IPS-NIHi7 (cell line): ENCODE results near the gene LMTK2.
"Not testable (repeated sequence)": the region's sequence is repeated elsewhere in the genome, so short reads cannot be mapped to it uniquely, and the experiment has no call there.

Experiments used
- DNase-seq: peaks from one replicate; pipeline ENCODE4 v3.0.0; 2012; ENCODE audit warnings: mixed read lengths; ENCODE audit errors: extremely low spot score

LMTK2 gene

GRCh38 chr7:98105942-98106544, 619 bp upstream of the LMTK2 start:
- DNase-seq = no peak

- DNase-seq = no peak
Measured at GRCh38 chr7:98107313-98107721, 655 bp downstream of the LMTK2 start.

DNA sequence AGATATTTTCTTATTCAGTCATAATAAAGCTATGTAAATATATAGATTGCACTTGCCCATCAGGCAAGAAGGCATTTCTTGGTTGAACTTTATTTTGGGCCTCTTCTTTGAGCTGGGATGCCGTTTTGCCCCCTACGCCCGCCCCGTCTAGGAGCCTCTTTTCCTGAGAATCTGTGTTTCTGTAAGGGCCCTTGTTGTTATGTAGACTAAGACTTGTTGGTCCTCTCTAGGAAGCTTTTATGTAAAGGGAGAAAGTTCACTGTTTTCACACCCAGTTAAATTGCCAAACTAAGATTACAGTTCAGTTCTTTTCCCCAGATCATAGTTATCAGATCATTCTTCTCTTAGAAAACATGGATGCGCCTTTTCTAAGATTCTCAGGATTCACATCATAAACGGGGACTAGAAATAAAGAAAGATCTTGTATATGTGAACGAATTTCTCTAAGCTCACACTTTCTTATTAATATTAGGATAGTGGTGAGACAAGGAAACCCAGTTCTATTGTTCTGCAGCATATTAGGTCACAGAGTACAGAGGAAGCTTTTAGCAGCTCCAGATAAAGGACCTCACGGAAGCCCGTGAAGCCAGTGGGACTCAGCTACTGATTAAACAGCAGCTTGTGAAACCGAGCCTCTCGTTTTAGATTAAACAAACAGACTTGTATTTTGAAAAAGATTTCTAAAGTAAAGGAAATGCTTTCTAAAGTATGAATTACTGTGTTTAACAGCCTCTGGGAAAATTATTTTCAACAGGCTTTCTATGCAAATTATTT, 3.8 kb downstream of the LMTK2 start:
- DNase-seq = no peak

DNA sequence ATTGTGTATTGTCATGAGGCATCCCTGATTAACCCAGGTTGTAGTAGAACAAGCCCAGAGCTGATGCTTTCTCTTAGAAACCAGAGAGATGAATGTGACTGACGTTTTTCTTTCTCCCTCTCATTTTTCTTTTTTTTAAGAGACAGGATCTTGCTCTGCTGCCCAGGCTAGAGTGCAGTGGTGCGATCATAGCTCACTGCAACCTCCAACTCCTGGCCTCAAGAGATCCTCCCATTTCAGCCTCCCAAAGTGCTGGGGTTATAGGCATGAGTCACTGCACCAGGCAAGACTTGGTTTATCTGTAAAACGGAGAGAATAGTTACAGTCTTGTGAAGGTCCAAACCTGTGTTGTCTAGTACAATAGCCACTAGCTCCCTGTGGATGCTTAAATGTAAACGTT, 5.4 kb downstream of the LMTK2 start:
- no peak for DNase-seq

DNA sequence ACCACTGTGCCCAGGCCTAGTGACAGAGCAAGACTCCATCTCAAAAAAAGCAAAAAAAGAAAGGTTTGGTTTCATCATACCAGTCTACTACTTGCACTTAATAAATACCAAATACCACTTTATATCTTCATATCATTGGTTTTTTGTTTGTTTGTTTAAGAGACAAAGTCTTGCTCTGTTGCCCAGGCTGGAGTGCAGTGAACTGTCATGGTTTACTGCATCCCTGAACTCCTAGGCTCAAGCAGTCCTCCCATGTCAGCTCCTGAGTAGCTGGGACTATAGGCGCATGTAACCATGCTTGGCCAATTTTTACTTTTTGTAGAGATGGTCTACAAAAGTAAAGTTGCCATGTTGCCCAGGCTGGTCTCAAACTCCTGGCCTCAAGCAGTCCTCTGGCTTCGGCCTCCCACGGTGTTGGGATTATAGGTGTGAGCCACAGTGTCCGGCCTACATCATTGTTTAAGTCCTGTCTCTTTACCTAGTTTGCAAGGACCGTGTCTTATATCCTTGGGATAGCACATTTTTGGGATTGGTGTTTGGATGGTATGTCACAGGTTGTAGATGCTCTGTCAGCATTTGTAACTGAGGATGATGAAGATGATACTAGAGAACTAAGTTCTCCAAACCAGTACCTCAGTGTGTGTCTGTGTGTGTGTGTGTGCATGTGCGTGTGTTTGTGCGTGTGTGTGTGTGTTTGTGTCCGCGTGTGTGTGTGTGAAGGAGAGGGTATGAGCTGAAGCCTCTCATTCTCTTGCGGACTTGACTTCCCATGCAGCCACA, 9.3 kb downstream of the LMTK2 start:
- no peak for DNase-seq

GRCh38 chr7:98116656-98117461, 10.2 kb downstream of the LMTK2 start:
- no peak for DNase-seq

DNA sequence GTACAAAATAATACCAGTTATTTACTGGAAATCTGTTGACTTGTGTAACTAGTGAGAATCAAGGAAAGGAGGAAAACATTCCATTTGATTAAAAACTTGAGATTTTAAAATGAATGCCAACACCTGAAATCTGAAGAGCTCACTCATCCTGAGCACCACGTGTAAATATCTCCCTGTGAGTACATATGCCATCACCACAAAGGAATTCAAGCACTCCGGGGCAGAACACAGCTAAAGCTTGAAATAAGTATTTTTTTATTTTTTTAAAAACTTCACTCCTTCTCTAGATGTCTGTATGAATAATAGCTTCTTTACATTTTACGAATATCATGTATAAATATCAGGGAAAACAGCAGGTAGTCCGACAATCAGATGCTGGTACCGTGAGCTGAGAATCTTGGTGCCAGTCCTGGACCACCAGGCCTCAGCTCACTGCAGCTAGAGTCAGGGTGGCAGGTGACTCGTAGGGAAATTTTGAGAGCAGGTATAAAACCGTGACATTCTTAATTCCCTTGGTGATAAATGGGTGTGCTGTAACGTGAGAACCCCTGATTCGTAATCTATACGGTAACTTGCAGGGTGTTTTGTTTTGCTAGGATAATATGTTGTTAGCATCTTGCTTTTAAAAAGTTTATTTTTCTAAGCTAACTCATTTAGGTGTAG, 12.7 kb downstream of the LMTK2 start:
- DNase-seq = no peak

- no peak for DNase-seq
Measured at GRCh38 chr7:98120559-98120958, 13.9 kb downstream of the LMTK2 start.

GRCh38 chr7:98121388-98121787, 14.7 kb downstream of the LMTK2 start:
- DNase-seq = not testable (repeated sequence)

DNA sequence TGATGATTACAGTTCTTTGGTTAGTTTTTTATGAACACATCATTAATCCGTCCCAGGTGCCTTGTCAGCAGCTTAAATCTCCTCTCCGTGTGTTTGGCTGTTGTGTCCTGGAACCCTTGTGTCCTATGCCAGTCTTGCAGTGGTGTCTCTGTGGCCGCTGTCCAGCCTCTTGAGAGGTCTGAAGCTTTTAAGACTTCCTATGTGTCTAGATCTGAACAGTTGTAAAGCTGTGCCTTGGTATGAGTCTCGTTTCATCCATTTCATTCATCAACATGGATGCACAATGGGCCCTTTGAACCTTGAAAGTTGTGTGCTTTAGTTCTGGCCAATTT, 16.7 kb downstream of the LMTK2 start:
- no peak for DNase-seq

GRCh38 chr7:98125759-98126158, 19.1 kb downstream of the LMTK2 start:
- DNase-seq = no peak

GRCh38 chr7:98126311-98127142, 19.9 kb downstream of the LMTK2 start:
- no peak for DNase-seq

DNA sequence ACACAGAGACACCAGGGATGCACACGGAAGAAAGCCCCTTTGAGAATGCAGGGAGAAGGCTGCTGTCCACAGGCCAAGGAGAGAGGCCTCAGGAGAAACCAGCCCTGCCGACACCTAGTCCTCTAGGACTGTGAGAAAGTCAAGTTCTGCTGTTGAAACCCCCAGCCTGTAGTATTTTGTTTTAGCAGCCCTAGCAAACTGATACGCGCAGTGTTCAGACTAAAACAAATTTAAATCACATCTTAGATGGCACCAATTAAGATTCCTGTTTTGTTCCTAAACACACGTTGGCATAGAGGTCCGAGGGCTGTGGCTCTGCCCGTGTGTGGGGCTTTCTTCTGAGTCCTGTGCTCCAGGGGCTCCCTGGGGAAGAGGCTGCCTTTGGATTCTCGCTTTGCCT, 21.7 kb downstream of the LMTK2 start:
- DNase-seq = no peak

GRCh38 chr7:98130959-98131358, 24.3 kb downstream of the LMTK2 start:
- DNase-seq = no peak

DNA sequence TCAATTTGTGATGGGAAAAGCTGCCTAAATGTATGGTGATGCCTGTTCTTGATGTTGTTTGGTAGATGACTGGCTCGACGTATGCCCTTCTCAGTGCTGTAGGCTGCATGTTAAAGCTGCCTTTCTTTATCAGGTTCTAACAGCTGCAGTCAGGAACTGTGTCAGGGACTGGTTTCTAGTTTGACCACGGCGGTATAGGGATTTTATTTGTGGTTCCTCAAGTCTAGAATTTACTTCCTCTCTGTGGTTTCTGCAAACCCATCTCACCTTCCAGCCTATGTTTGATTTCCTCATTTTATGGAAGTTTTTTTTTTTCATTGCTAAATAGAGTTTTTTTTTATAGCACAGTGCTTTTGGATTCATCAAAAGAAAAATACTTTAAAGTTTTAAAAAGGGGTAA, 26.5 kb downstream of the LMTK2 start:
- no peak for DNase-seq

- DNase-seq = no peak
Measured at GRCh38 chr7:98133621-98134303, 27.1 kb downstream of the LMTK2 start.

- no peak for DNase-seq
Measured at GRCh38 chr7:98134420-98135228, 28.0 kb downstream of the LMTK2 start.

DNA sequence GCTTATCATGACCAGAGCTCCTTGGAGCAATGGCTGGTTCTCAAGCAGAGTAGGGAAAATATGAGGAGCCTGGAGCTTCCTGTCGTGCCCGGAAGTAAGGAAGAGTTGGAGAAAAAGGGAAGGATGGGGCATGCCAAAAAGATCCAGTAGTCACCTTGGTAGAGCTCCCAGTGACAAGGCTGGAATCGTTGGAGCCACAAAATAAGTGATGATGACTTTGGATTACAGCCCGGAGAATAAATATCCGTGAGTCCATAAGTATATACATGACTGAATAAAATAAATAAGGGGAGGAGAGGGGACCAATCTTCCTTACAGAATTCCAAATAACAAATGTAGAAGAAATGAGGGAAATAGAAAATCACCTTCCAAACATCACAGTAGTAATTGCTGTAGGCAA, 29.3 kb downstream of the LMTK2 start:
- no peak for DNase-seq

DNA sequence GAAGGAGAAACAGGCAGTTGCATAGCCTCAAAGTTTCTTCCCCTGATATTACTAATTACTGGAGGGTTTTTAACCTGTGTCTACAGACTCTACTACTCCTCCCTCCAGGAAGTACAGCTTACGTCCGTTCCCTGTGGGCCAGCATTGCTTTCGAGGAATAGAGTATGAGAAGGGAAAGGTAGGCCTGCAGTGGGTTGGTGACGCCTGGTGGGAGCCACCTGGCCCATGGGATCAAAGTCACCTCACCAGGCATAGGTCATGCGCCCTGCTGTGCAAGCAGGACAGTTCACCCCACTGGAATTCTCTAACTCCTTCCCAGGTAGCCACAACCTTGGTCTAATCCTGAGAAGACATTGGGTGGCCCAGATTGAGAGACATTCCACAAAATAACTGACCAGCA, 29.8 kb downstream of the LMTK2 start:
- DNase-seq = no peak
